SHP77 treated with DMSO at 0.1 percent for 48 hours (cell line): ENCODE measurements around the gene CFAP68.
"Not testable (repeated sequence)": the region's sequence is repeated elsewhere in the genome, so short reads cannot be mapped to it uniquely, and the experiment has no call there.

Source experiments
- DNase-seq: peaks from one replicate; lab custom pipeline; 2025; lab: John Stamatoyannopoulos, UW

The CFAP68 gene

GRCh38 chr11:111870886-111871692 lies 8.3 kb upstream of the CFAP68 start, which contains the start of gene ALG9:
TSS of gene ALG9 (minus strand) at chr11:111871581. CDS start at chr11:111871482, 99 bp downstream.
- DNase-seq = peak; percentile 60

- no peak for DNase-seq
Measured at GRCh38 chr11:111871693-111872161, 7.6 kb upstream of the CFAP68 start.

- DNase-seq = peak; percentile 60
Measured at GRCh38 chr11:111878385-111878848, 924 bp upstream of the CFAP68 start.

- no peak for DNase-seq
Measured at GRCh38 chr11:111879637-111879960, 258 bp downstream of the CFAP68 start.

GRCh38 chr11:111882202-111882601 lies 2.9 kb downstream of the CFAP68 start:
- no peak for DNase-seq

- not testable (repeated sequence) for DNase-seq
Measured at GRCh38 chr11:111885053-111885452, 5.7 kb downstream of the CFAP68 start.

GRCh38 chr11:111886032-111886431 lies 6.7 kb downstream of the CFAP68 start:
- DNase-seq = no peak

- DNase-seq = no peak
Measured at GRCh38 chr11:111886844-111887243, 7.5 kb downstream of the CFAP68 start.

GRCh38 chr11:111905411-111905810 lies 26.1 kb downstream of the CFAP68 start:
- no peak for DNase-seq

- DNase-seq = no peak
Measured at GRCh38 chr11:111906680-111907079, 27.3 kb downstream of the CFAP68 start.

- DNase-seq = no peak
Measured at GRCh38 chr11:111908639-111909305, 29.4 kb downstream of the CFAP68 start.

- DNase-seq = no peak
Measured at GRCh38 chr11:111909378-111909777, 30.0 kb downstream of the CFAP68 start.

GRCh38 chr11:111910676-111911562 lies 31.6 kb downstream of the CFAP68 start:
- no peak for DNase-seq

GRCh38 chr11:111911563-111912401 lies 32.4 kb downstream of the CFAP68 start, which contains the start of gene CRYAB:
TSS of gene CRYAB (minus strand) at chr11:111911770. CDS start at chr11:111911724, 46 bp downstream.
- no peak for DNase-seq

GRCh38 chr11:111912535-111912934 lies 33.2 kb downstream of the CFAP68 start, which contains the start of gene HSPB2:
TSS of gene HSPB2 (plus strand) at chr11:111912734. CDS start at chr11:111912830, 96 bp downstream.
- no peak for DNase-seq

GRCh38 chr11:111913031-111913861 lies 33.9 kb downstream of the CFAP68 start:
- no peak for DNase-seq

- DNase-seq = no peak
Measured at GRCh38 chr11:111913997-111914396, 34.7 kb downstream of the CFAP68 start.

- no peak for DNase-seq
Measured at GRCh38 chr11:111916768-111917167, 37.4 kb downstream of the CFAP68 start.

- DNase-seq = no peak
Measured at GRCh38 chr11:111917312-111917711, 38.0 kb downstream of the CFAP68 start.

GRCh38 chr11:111917788-111918187 lies 38.4 kb downstream of the CFAP68 start:
- no peak for DNase-seq
